Endothelial cell of coronary artery (primary cell): ENCODE results near the gene TMX4. TPM values are rescaled to one million over a fixed set of nuclear protein-coding genes. Genes with fewer than 3 reads are reported as not detected.

Experiments used
- total RNA-seq: library from RNA; depleted of rRNA; stranded (reverse); fragments of >200 nt; gene quantifications from 2 replicates; pipeline ENCODE4 v1.2.3, GENCODE V29; 2014

TMX4 gene, protein sequence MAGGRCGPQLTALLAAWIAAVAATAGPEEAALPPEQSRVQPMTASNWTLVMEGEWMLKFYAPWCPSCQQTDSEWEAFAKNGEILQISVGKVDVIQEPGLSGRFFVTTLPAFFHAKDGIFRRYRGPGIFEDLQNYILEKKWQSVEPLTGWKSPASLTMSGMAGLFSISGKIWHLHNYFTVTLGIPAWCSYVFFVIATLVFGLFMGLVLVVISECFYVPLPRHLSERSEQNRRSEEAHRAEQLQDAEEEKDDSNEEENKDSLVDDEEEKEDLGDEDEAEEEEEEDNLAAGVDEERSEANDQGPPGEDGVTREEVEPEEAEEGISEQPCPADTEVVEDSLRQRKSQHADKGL
- total RNA-seq: 10.7 and 12.7 TPM in 2 replicates

GRCh38 chr20:8019246-8019997 lies at the start of gene TMX4:
TSS of gene TMX4 (minus strand) at chr20:8019761. CDS start at chr20:8019613, 148 bp downstream.

DNA sequence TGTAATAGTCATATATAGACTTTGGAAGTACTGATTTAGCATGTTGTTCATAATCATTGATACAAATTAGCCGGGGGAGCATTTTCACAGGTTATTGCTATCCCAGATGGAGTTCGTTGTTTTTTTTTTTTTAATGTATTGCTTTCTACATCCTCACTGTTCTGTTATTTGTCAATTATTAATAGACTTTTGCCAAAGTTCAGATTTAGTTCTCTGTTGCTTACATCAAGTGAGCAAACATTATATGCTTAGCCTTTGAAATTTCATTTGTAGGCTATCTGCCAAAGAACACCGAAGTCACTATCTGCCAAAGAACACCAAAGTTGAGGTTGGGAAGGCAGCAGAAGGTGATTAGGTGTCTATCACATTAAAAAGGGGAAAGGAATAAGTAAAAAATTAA lies 79.2 kb downstream of the TMX4 start, which contains the start of gene HAO1:
Gene HAO1 (minus strand): TSS at position 118 of the 400 bp plus-strand sequence. CDS start 36 bp downstream, at position 82.

Other genes starting within 250 kb of the TMX4 start
- gene HAO1, start 79.3 kb downstream of the TMX4 start, total RNA-seq: not detected in 2 replicates
- gene PLCB1, start 112.5 kb upstream of the TMX4 start, total RNA-seq: 15.1 and 16.5 TPM in 2 replicates